ENCODE measurements around the gene MRPS22. TPM values are rescaled to one million over a fixed set of nuclear protein-coding genes. Genes with fewer than 3 reads are reported as not detected.

Gene MRPS22
- polyA plus RNA-seq, 3 donors = 19.2 to 43.2 (median 39.0) TPM

GRCh38 chr3:139320551-139321309 is 23.1 kb upstream of the MRPS22 start:
- no peak overlapping the region for H3K27ac ChIP-seq (ENCODE audit: low read depth in 1 of 2, low read length in 2 of 2)
- no peak for DNase-seq
- H3K36me3 Mint-ChIP-seq = no peaks in the 10 kb centered on the region
- no peaks in the 10 kb centered on the region for H3K79me2 ChIP-seq (ENCODE audit: insufficient read depth, low read length)
- 75% methylated on average over 5 of the region's 8 CpGs for WGBS (ENCODE audit: insufficient coverage)
- no peaks in the 10 kb centered on the region for H3K27me3 ChIP-seq (ENCODE audit: control insufficient read depth in 2 of 2, insufficient read depth in 2 of 2, low read length in 2 of 2)
- H3K4me3 ChIP-seq (replicated peaks in 1 of 3; ENCODE audit: low read depth in 2 of 3, low read length in 3 of 3) = no peak overlapping the region
- no peaks in the 10 kb centered on the region for H3K36me3 ChIP-seq (replicated peaks in 1 of 2; ENCODE audit: control insufficient read depth in 1 of 2, insufficient read depth in 2 of 2, low read length in 2 of 2)
- H3K4me3 Mint-ChIP-seq = no peak overlapping the region
- H3K27me3 Mint-ChIP-seq (ENCODE audit: low read depth in 3 of 3) = peaks cover 2 to 7% (median 6%) of the 10 kb centered on the region in 3 donors
- no peaks in the 10 kb centered on the region for H3K9me3 Mint-ChIP-seq
- TF ChIP-seq CTCF (IDR thresholded peaks at IDR 0.05) = no peak
- no peak overlapping the region for H3K27ac Mint-ChIP-seq
- H2AFZ ChIP-seq (ENCODE audit: insufficient read depth, low read depth, low read length, poor library complexity, severe bottlenecking) = no peak overlapping the region
- H3K9ac ChIP-seq (ENCODE audit: insufficient read depth, low read length, poor library complexity, severe bottlenecking) = no peak overlapping the region
- H4K20me1 ChIP-seq (ENCODE audit: insufficient read depth, low read length) = no peaks in the 10 kb centered on the region
- H3K4me2 ChIP-seq (replicated peaks; ENCODE audit: extremely low read depth, low read length, poor library complexity, severe bottlenecking) = no peak overlapping the region
- no peaks in the 10 kb centered on the region for H3K4me1 Mint-ChIP-seq
- no peaks in the 10 kb centered on the region for H3K9me3 ChIP-seq (replicated peaks in 1 of 2; ENCODE audit: control insufficient read depth in 1 of 2, insufficient read depth in 1 of 2, low read length in 2 of 2)
- no peaks in the 10 kb centered on the region for H3K4me1 ChIP-seq (ENCODE audit: control insufficient read depth in 1 of 2, insufficient read depth in 2 of 2, low read length in 2 of 2)
- intact Hi-C loops (cut with micrococcal nuclease) = no loop called here

GRCh38 chr3:139322346-139322745 is 21.5 kb upstream of the MRPS22 start:
- Histone ChIP-seq H4K20me1 (ENCODE audit: insufficient read depth, low read length) (no peaks in the 10 kb centered on the region), H3K27ac (ENCODE audit: low read depth in 1 of 2, low read length in 2 of 2) (no peak overlapping the region), H3K36me3 (replicated peaks in 1 of 2; ENCODE audit: control insufficient read depth in 1 of 2, insufficient read depth in 2 of 2, low read length in 2 of 2) (no peaks in the 10 kb centered on the region), H3K9me3 (replicated peaks in 1 of 2; ENCODE audit: control insufficient read depth in 1 of 2, insufficient read depth in 1 of 2, low read length in 2 of 2) (no peaks in the 10 kb centered on the region), H3K79me2 (ENCODE audit: insufficient read depth, low read length) (no peaks in the 10 kb centered on the region), H3K4me3 (replicated peaks in 1 of 3; ENCODE audit: low read depth in 2 of 3, low read length in 3 of 3) (no peak overlapping the region), H3K4me2 (replicated peaks; ENCODE audit: extremely low read depth, low read length, poor library complexity, severe bottlenecking) (no peak overlapping the region), H3K27me3 (ENCODE audit: control insufficient read depth in 2 of 2, insufficient read depth in 2 of 2, low read length in 2 of 2) (no peaks in the 10 kb centered on the region), H3K9ac (ENCODE audit: insufficient read depth, low read length, poor library complexity, severe bottlenecking) (no peak overlapping the region), H3K4me1 (ENCODE audit: control insufficient read depth in 1 of 2, insufficient read depth in 2 of 2, low read length in 2 of 2) (no peaks in the 10 kb centered on the region), H2AFZ (ENCODE audit: insufficient read depth, low read depth, low read length, poor library complexity, severe bottlenecking) (no peak overlapping the region)
- intact Hi-C loops (cut with micrococcal nuclease) = no loop called here
- Mint-ChIP-seq H3K4me1 (no peaks in the 10 kb centered on the region), H3K4me3 (no peak overlapping the region), H3K36me3 (no peaks in the 10 kb centered on the region), H3K27me3 (ENCODE audit: low read depth in 3 of 3) (peaks cover 4 to 7% (median 5%) of the 10 kb centered on the region in 3 donors), H3K27ac (no peak overlapping the region), H3K9me3 (no peaks in the 10 kb centered on the region)
- no peak for TF ChIP-seq CTCF (IDR thresholded peaks at IDR 0.05)
- 94% methylated on average over 2 of the region's 5 CpGs for WGBS (ENCODE audit: insufficient coverage)
- DNase-seq = no peak

All from CD14-positive monocyte (primary cell).